ENCODE measurements around the gene GLI3.

GLI3 gene

DNA sequence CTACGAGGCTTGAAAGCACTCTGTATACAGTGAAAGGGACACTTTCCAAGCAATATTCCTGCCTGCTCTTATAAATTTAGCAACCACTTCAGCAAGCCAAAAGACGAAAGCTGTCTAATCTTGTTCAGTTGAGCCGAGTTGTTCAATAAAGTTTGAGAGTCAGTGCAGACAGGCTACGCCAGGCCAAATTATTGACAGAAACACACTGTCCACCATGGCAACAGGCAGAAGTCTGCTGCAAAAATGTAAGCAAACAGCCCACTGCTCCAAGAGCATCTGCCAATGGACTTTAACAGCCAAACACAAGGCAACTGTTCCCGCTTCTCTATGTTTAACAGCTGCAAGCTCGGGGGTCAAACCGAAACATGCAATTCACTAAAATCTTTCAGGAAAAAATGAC, 85.7 kb downstream of the GLI3 start:
- Histone ChIP-seq H4K91ac (ENCODE audit: low read depth, low read length) (no peak overlapping the region), H3K4me3 (ENCODE audit: low read depth, low read length) (no peak overlapping the region), H3K4me1 (ENCODE audit: control insufficient read depth in 1 of 2, insufficient read depth in 2 of 2, low read length in 2 of 2) (peaks cover 17 to 29% of the 10 kb centered on the region in 2 experiments), H3K18ac (ENCODE audit: low read length) (no peak overlapping the region), H4K12ac (ENCODE audit: low read depth, low read length) (no peak overlapping the region), H3K79me2 (ENCODE audit: control insufficient read depth, insufficient read depth, low read length, poor library complexity) (no peaks in the 10 kb centered on the region), H2BK120ac (ENCODE audit: insufficient read depth, low read length, poor library complexity) (no peak overlapping the region), H3K27me3 (ENCODE audit: insufficient read depth, low read length) (no peaks in the 10 kb centered on the region), H3K9me3 (ENCODE audit: insufficient read depth, low read depth, low read length) (peaks cover 1% of the 10 kb centered on the region), H3K79me1 (ENCODE audit: low read length) (peaks cover 7% of the 10 kb centered on the region), H2AFZ (ENCODE audit: insufficient read depth, low read length, poor library complexity) (no peak overlapping the region), H3K36me3 (ENCODE audit: control insufficient read depth in 1 of 2, insufficient read depth in 2 of 2, low read length in 2 of 2) (peaks cover 0 to 3% of the 10 kb centered on the region in 2 experiments), H3K9ac (ENCODE audit: low read length) (no peak overlapping the region), H3K27ac (ENCODE audit: low read depth, low read length) (no peak overlapping the region), H3K4ac (ENCODE audit: low read depth, low read length) (no peak overlapping the region), H3K23ac (ENCODE audit: low read length) (no peak overlapping the region), H2BK5ac (ENCODE audit: low read depth, low read length, poor library complexity) (no peak overlapping the region), H2BK12ac (ENCODE audit: low read length) (no peak overlapping the region), H2AK5ac (ENCODE audit: low read length) (no peak overlapping the region), H4K8ac (ENCODE audit: low read depth, low read length) (no peak overlapping the region), H3K4me2 (ENCODE audit: low read length) (no peak overlapping the region), H3K14ac (ENCODE audit: low read length) (no peak overlapping the region)
- no CpG with 5 or more reads among the region's 7 CpGs for WGBS (ENCODE audit: extremely low coverage, insufficient coverage, insufficient read length)
- DNase-seq, result peak in 1 of 2 donors; percentile 33

DNA sequence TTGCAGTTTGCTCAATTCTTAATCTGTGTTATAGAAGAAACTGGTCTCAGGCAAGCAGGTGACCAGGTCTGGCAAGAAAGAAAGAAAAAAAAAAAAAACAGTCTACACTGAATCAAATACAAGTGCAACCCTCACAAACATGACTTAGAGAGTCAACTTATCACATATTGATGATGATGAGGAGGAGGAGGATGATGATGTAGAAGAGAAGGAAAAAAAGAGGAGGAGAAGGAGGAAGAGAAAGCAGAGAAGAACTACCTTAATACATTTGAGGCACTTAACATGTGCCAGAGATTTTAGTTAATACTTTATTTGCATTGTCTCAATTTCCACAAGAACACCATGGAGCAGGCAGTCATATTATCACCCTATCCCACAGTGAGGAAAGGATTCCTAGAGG, 91.5 kb downstream of the GLI3 start:
- Histone ChIP-seq H3K4me2 (ENCODE audit: low read length) (no peak overlapping the region), H3K14ac (ENCODE audit: low read length) (no peak overlapping the region), H3K79me1 (ENCODE audit: low read length) (no peaks in the 10 kb centered on the region)

DNA sequence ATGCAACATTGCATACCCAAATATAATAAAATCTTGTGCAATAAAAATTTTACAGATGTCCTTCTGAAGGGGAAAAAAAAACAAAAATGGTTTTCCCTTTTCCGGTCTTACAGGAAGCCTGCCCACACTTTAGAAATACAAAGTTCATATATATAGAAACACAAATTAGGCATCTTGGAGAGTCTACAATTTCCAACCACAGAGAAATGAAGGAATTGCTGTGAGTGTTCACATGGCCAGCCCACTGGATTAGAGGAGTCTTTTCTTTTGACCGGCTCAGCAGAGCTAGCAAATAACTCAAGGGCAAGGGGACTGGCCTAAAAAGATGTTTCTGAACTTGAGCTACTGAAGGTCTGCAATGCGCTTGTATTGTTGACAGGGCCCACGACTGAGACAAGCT, 92.4 kb downstream of the GLI3 start:
- Histone ChIP-seq H3K14ac (ENCODE audit: low read length) (no peak overlapping the region), H4K91ac (ENCODE audit: low read depth, low read length) (no peak overlapping the region), H3K4me3 (ENCODE audit: low read depth, low read length) (no peak overlapping the region), H3K4me1 (ENCODE audit: control insufficient read depth in 1 of 2, insufficient read depth in 2 of 2, low read length in 2 of 2) (peaks cover 2 to 4% of the 10 kb centered on the region in 2 experiments), H2AFZ (ENCODE audit: insufficient read depth, low read length, poor library complexity) (no peak overlapping the region), H3K79me2 (ENCODE audit: control insufficient read depth, insufficient read depth, low read length, poor library complexity) (no peaks in the 10 kb centered on the region), H3K4me2 (ENCODE audit: low read length) (no peak overlapping the region), H3K27me3 (ENCODE audit: insufficient read depth, low read length) (no peaks in the 10 kb centered on the region), H3K4ac (ENCODE audit: low read depth, low read length) (no peak overlapping the region), H4K12ac (ENCODE audit: low read depth, low read length) (no peak overlapping the region), H3K9me3 (ENCODE audit: insufficient read depth, low read depth, low read length) (peaks cover 1% of the 10 kb centered on the region), H3K18ac (ENCODE audit: low read length) (no peak overlapping the region), H4K8ac (ENCODE audit: low read depth, low read length) (no peak overlapping the region), H3K27ac (ENCODE audit: low read depth, low read length) (no peak overlapping the region), H2BK120ac (ENCODE audit: insufficient read depth, low read length, poor library complexity) (no peak overlapping the region), H2BK12ac (ENCODE audit: low read length) (no peak overlapping the region), H2BK5ac (ENCODE audit: low read depth, low read length, poor library complexity) (no peak overlapping the region), H2AK5ac (ENCODE audit: low read length) (no peak overlapping the region), H3K23ac (ENCODE audit: low read length) (no peak overlapping the region), H3K9ac (ENCODE audit: low read length) (no peak overlapping the region), H3K36me3 (ENCODE audit: control insufficient read depth in 1 of 2, insufficient read depth in 2 of 2, low read length in 2 of 2) (peaks cover 2 to 3% of the 10 kb centered on the region in 2 experiments), H3K79me1 (ENCODE audit: low read length) (no peaks in the 10 kb centered on the region)
- no CpG with 5 or more reads among the region's 4 CpGs for WGBS (ENCODE audit: extremely low coverage, insufficient coverage, insufficient read length)
- DNase-seq, result no peak

More for the DNA sequence above, 91.5 kb downstream of the GLI3 start:
- H3K4ac ChIP-seq (ENCODE audit: low read depth, low read length), result no peak overlapping the region
- H4K8ac ChIP-seq (ENCODE audit: low read depth, low read length), result no peak overlapping the region
- H3K9me3 ChIP-seq (ENCODE audit: insufficient read depth, low read depth, low read length), result peaks cover 1% of the 10 kb centered on the region
- no peak overlapping the region for H2BK12ac ChIP-seq (ENCODE audit: low read length)
- H3K36me3 ChIP-seq (ENCODE audit: control insufficient read depth in 1 of 2, insufficient read depth in 2 of 2, low read length in 2 of 2), result peaks cover 2 to 3% of the 10 kb centered on the region in 2 experiments
- no peak overlapping the region for H4K91ac ChIP-seq (ENCODE audit: low read depth, low read length)
- no peak overlapping the region for H2AK5ac ChIP-seq (ENCODE audit: low read length)
- H3K27ac ChIP-seq (ENCODE audit: low read depth, low read length), result no peak overlapping the region
- H2BK5ac ChIP-seq (ENCODE audit: low read depth, low read length, poor library complexity), result no peak overlapping the region
- H3K27me3 ChIP-seq (ENCODE audit: insufficient read depth, low read length), result no peaks in the 10 kb centered on the region
- H3K79me2 ChIP-seq (ENCODE audit: control insufficient read depth, insufficient read depth, low read length, poor library complexity), result no peaks in the 10 kb centered on the region
- H3K4me3 ChIP-seq (ENCODE audit: low read depth, low read length), result no peak overlapping the region
- H3K9ac ChIP-seq (ENCODE audit: low read length), result no peak overlapping the region
- H3K18ac ChIP-seq (ENCODE audit: low read length), result no peak overlapping the region
- no peak for DNase-seq
- peaks cover 2 to 4% of the 10 kb centered on the region in 2 experiments for H3K4me1 ChIP-seq (ENCODE audit: control insufficient read depth in 1 of 2, insufficient read depth in 2 of 2, low read length in 2 of 2)
- H3K23ac ChIP-seq (ENCODE audit: low read length), result no peak overlapping the region
- H2AFZ ChIP-seq (ENCODE audit: insufficient read depth, low read length, poor library complexity), result no peak overlapping the region
- H4K12ac ChIP-seq (ENCODE audit: low read depth, low read length), result no peak overlapping the region
- H2BK120ac ChIP-seq (ENCODE audit: insufficient read depth, low read length, poor library complexity), result no peak overlapping the region

DNA sequence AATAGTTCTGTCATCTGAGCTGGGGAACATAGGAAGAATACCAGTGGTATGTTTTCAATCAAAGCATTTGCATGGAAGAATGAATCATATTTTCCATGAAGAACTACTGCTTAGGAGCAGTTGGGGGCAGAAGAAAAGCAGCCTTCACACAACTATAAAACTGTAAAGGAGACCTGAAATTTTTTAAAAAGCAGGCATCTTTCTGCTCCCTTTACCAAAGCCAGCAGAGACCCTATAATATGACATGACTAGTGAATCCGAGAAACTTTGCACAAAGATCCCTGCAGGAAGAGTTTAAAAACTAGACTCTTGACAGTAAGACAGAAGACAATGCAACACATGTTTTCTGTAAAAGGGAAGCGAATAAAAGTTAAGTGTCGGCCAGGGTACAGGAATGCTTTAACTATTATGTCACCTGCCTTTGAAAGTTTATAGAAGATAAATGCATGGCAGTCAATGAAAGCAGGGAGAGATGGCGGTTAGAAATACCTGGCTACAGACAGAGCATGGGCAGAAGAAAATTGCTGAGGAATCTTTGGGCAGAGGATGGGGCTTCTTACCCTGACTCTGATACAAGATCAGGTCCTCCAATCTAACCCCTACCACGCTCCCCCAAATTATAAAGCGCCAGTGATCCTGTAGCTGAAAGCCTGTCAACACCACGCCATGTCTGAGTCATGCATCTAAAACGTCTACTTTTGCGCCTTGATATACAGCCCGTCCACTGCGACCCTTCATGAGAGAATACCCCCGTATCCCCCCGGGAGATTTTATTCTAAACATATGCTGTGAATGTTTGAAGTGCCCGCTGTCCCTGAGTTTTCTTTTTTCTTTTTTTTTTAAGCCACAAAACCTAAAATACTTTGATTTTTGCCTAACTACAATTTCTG, 93.1 kb downstream of the GLI3 start:
- Histone ChIP-seq H3K79me1 (ENCODE audit: low read length) (no peaks in the 10 kb centered on the region), H3K4me3 (ENCODE audit: low read depth, low read length) (no peak overlapping the region), H3K9me3 (ENCODE audit: insufficient read depth, low read depth, low read length) (peaks cover 1% of the 10 kb centered on the region), H3K23ac (ENCODE audit: low read length) (no peak overlapping the region), H2AFZ (ENCODE audit: insufficient read depth, low read length, poor library complexity) (no peak overlapping the region), H2BK5ac (ENCODE audit: low read depth, low read length, poor library complexity) (no peak overlapping the region), H4K8ac (ENCODE audit: low read depth, low read length) (no peak overlapping the region), H2AK5ac (ENCODE audit: low read length) (no peak overlapping the region), H3K4me2 (ENCODE audit: low read length) (peak overlapping the region; percentile 13), H3K18ac (ENCODE audit: low read length) (no peak overlapping the region), H4K12ac (ENCODE audit: low read depth, low read length) (no peak overlapping the region), H3K36me3 (ENCODE audit: control insufficient read depth in 1 of 2, insufficient read depth in 2 of 2, low read length in 2 of 2) (peaks cover 2 to 3% of the 10 kb centered on the region in 2 experiments), H3K4ac (ENCODE audit: low read depth, low read length) (no peak overlapping the region), H3K9ac (ENCODE audit: low read length) (no peak overlapping the region), H3K14ac (ENCODE audit: low read length) (no peak overlapping the region), H2BK12ac (ENCODE audit: low read length) (no peak overlapping the region), H2BK120ac (ENCODE audit: insufficient read depth, low read length, poor library complexity) (no peak overlapping the region), H4K91ac (ENCODE audit: low read depth, low read length) (no peak overlapping the region), H3K4me1 (ENCODE audit: control insufficient read depth in 1 of 2, insufficient read depth in 2 of 2, low read length in 2 of 2) (peaks cover 2 to 4% of the 10 kb centered on the region in 2 experiments), H3K79me2 (ENCODE audit: control insufficient read depth, insufficient read depth, low read length, poor library complexity) (no peaks in the 10 kb centered on the region), H3K27ac (ENCODE audit: low read depth, low read length) (no peak overlapping the region), H3K27me3 (ENCODE audit: insufficient read depth, low read length) (no peaks in the 10 kb centered on the region)
- DNase-seq, result no peak
- no CpG with 5 or more reads among the region's 14 CpGs for WGBS (ENCODE audit: extremely low coverage, insufficient coverage, insufficient read length)
